Lung (tissue), 12 donors: ENCODE results near the gene RHOC. TPM values are rescaled to one million over a fixed set of nuclear protein-coding genes. Genes with fewer than 3 reads are reported as not detected.

Experiments
- ATAC-seq: fragments of 200-7000 bp; cut with Tn5 transposase; one replicate; pipeline ENCODE4 v1.9.1; 2020; ENCODE audit warnings: moderate number of reproducible peaks; ENCODE audit not compliant: insufficient read depth, low FRiP score
- DNase-seq, 3 donors: peaks; one replicate each; pipeline ENCODE4 v3.0.0-alpha.2; 2013 to 2017
- H3K27ac ChIP-seq, 2 donors: one replicate each; pipeline ENCODE4 v1.5.1; 2013; ENCODE audit warnings: mild to moderate bottlenecking in 2 of 2, moderate library complexity in 2 of 2, control low read depth in 1 of 2, inconsistent platforms in 1 of 2, low read depth in 1 of 2, low read length in 1 of 2
- H3K27me3 ChIP-seq, 3 donors: one replicate each; pipeline ENCODE4 v1.5.1; 2013; ENCODE audit warnings: low read length in 2 of 3; ENCODE audit not compliant: control insufficient read depth in 3 of 3, insufficient read depth in 3 of 3
- H3K36me3 ChIP-seq, 4 donors: one replicate each; pipeline ENCODE4 v1.5.1; 2013; ENCODE audit warnings: low read length in 4 of 4, mild to moderate bottlenecking in 1 of 4, moderate library complexity in 1 of 4; ENCODE audit not compliant: control insufficient read depth in 4 of 4, insufficient read depth in 4 of 4
- H3K4me1 ChIP-seq, 5 donors: one replicate each; pipeline ENCODE4 v1.5.1; 2013; ENCODE audit warnings: low read length in 5 of 5, mild to moderate bottlenecking in 2 of 5, moderate library complexity in 1 of 5; ENCODE audit not compliant: control insufficient read depth in 5 of 5, insufficient read depth in 5 of 5
- H3K4me3 ChIP-seq: one replicate; pipeline ENCODE4 v1.5.1; 2013; ENCODE audit warnings: mild to moderate bottlenecking, control low read depth, moderate library complexity
- H3K9ac ChIP-seq, 2 donors: one replicate each; pipeline ENCODE4 v1.5.1; 2013; ENCODE audit warnings: low read length in 2 of 2, control low read depth in 1 of 2; ENCODE audit not compliant: insufficient read depth in 1 of 2
- H3K9me3 ChIP-seq, 4 donors: one replicate each; pipeline ENCODE4 v1.5.1; 2013; ENCODE audit warnings: low read length in 3 of 4, mild to moderate bottlenecking in 1 of 4, moderate library complexity in 1 of 4; ENCODE audit not compliant: control insufficient read depth in 4 of 4, insufficient read depth in 3 of 4
- CTCF ChIP-seq: IDR thresholded peaks from 2 replicates; pipeline ENCODE4 v1.5.1; 2012; ENCODE audit warnings: mild to moderate bottlenecking; ENCODE audit errors: control extremely low read depth, extremely low read depth
- WGBS, 2 donors: extraction: QIAGEN DNeasy Blood & Tissue Kit; methylation state at CpG; one replicate each; pipeline ENCODE4 v1.1.7; 2013; 5-methylcytosine and 5-hydroxymethylcytosine counted together
- polyA plus RNA-seq, 2 donors: library from polyadenylated mRNA; stranded (reverse); fragments of 200-250 nt; gene quantifications; one replicate each; pipeline ENCODE4 v1.2.1, GENCODE V29; 2013
- total RNA-seq, 2 donors: library from RNA; depleted of rRNA in 1 of 2; stranded (reverse); fragments of >200 nt in 1 of 2; gene quantifications; one replicate each; pipeline ENCODE4 v1.2.1, GENCODE V29; 2014 to 2021
- donor health status: control.
- donor health status: control.
- donor health status: Bipolar disorder and iron deficiency.
- donor health status: healthy.
- donor health status: DM: yes; HTN: yes; CAD: no.

The RHOC gene
- total and polyA plus RNA-seq, 4 donors: 125 to 243 (median 190) TPM

- Histone ChIP-seq H3K4me1 (peaks cover 12 to 40% (median 29%) of the 10 kb centered on the region in 5 donors), H3K27ac (peak overlapping the region; percentile 88 to 89), H3K9me3 (no peaks in the 10 kb centered on the region), H3K36me3 (peaks cover 0 to 29% (median 21%) of the 10 kb centered on the region in 4 donors), H3K27me3 (no peaks in the 10 kb centered on the region), H3K9ac (peak overlapping the region in 1 of 2 donors; percentile 35), H3K4me3 (no peak overlapping the region)
- DNase-seq: no peak
- no peak for ATAC-seq
- TF ChIP-seq CTCF: no peak
- 74 to 81% methylated on average over 17 of the region's 17 CpGs for WGBS, 2 donors
Observed at GRCh38 chr1:112701227-112702066, 5.5 kb downstream of the RHOC start.

GRCh38 chr1:112700290-112701226 is 6.4 kb downstream of the RHOC start:
- Histone ChIP-seq H3K4me3 (no peak overlapping the region), H3K4me1 (peaks cover 10 to 34% (median 29%) of the 10 kb centered on the region in 5 donors), H3K9me3 (no peaks in the 10 kb centered on the region), H3K36me3 (peaks cover 0 to 34% (median 29%) of the 10 kb centered on the region in 4 donors), H3K9ac (peak overlapping the region in 1 of 2 donors; percentile 51), H3K27me3 (no peaks in the 10 kb centered on the region), H3K27ac (peak overlapping the region; percentile 88 to 89)
- TF ChIP-seq CTCF: no peak
- WGBS, 2 donors: 30 to 31% methylated on average over 7 of the region's 7 CpGs
- ATAC-seq (peak; percentile 53), DNase-seq (peak; percentile 95 to 97 (median 95))

GRCh38 chr1:112699425-112700144 is 7.3 kb downstream of the RHOC start:
- H3K9me3 ChIP-seq: no peaks in the 10 kb centered on the region
- TF ChIP-seq CTCF: no peak
- H3K4me3 ChIP-seq: no peak overlapping the region
- 76 to 79% methylated on average over 13 of the region's 13 CpGs for WGBS, 2 donors
- peaks cover 6 to 28% (median 22%) of the 10 kb centered on the region in 5 donors for H3K4me1 ChIP-seq
- H3K27ac ChIP-seq: peak overlapping the region; percentile 88 to 89
- no peak overlapping the region for H3K9ac ChIP-seq
- ATAC-seq (no peak), DNase-seq (no peak)
- H3K27me3 ChIP-seq: no peaks in the 10 kb centered on the region
- peaks cover 0 to 44% (median 37%) of the 10 kb centered on the region in 4 donors for H3K36me3 ChIP-seq
